GM18873 (cell line): ENCODE results near the gene GALNS.

Experiments used
- ATAC-seq: cut with Tn5 transposase; IDR thresholded peaks from one replicate; pipeline ENCODE4 v1.9.1; 2021; ENCODE audit warnings: mild to moderate bottlenecking, moderate library complexity, moderate number of reproducible peaks; ENCODE audit not compliant: unreplicated experiment, low FRiP score

The GALNS gene

DNA sequence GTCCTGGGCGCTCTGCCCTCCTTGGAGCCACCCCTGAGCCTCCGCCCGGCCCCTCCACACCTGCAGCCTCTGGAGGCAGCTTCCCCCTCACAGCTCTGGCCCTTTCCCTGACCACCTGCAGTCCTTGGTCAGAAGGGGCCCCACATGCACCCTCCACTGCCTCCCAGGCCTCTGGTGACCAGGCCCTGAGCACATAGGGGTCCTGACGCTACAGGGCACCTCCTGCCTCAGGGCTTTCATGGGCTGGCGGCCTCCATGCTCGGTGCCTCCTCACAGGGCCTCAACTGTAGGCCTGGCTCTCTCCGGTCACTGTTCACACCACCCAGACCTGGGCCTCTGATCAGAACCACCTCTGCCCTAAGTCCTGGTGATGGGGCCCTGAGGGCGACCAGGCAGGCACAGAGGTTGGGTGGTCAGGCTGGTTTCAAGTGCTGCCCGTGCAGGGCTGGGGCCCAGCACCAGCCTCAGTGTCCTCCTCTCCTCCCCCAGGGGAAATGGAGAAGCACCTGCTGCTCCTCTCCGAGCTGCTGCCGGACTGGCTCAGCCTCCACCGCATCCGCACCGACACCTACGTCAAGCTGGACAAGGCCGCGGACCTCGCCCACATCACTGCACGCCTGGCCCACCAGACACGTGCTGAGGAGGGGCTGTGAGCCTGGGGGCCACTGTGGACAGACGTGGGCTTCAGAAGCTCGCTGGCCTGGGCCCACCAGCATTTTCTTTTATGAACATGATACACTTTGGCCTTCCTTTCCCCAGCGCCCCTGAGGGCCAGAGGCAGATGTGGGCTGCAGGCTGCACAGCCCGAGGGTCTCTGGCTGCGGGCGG is 48.9 kb downstream of the GALNS start:
- ATAC-seq, result no peak

DNA sequence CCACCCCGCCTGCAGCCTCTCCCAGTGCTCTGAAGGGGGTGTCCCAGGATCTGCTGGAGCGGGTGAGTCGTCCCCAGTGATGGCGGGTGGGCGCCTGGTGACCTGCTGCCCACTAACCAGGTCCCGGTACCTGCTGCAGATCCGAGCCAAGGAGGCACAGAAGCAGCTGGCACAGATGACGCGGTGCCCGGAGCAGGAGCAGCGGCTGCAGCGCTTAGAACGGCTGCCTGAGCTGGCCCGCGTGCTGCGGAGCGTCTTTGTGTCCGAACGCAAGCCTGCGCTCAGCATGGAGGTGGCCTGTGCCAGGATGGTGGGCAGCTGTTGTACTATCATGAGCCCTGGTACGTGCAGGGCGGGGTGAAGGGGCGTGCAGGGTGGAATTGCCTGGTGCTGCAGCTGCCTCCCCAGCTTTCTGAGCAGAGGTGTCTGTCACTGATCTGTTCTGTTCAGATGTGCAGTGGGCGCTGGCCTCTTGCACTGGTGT is 49.6 kb downstream of the GALNS start:
- ATAC-seq, result no peak

DNA sequence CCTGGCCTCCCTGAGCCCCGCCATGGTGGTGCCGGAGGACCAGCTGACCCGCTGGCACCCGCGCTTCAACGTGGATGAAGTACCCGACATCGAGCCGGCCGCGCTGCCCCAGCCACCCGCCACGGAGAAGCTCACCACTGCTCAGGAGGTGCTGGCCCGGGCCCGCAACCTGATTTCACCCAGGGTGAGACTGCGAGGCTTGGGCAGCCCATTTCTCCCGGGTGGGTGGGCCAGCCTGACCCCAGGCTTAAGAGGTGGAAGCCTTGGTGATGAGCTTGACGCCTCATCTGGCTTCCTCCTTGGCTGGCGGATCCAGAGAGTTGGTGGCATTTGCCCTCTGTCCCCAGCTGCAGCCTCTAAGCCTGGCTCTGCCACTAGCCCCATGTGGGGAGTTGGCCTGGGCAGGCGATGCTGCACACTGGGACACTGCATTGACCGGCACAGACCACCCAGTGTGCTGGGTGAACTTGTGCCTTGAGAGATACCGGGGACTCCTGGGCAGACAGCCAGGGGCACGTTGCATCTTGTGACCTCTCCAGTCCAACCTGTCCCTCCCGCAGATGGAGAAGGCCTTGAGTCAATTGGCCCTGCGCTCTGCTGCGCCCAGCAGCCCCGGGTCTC is 50.1 kb downstream of the GALNS start:
- no peak for ATAC-seq

DNA sequence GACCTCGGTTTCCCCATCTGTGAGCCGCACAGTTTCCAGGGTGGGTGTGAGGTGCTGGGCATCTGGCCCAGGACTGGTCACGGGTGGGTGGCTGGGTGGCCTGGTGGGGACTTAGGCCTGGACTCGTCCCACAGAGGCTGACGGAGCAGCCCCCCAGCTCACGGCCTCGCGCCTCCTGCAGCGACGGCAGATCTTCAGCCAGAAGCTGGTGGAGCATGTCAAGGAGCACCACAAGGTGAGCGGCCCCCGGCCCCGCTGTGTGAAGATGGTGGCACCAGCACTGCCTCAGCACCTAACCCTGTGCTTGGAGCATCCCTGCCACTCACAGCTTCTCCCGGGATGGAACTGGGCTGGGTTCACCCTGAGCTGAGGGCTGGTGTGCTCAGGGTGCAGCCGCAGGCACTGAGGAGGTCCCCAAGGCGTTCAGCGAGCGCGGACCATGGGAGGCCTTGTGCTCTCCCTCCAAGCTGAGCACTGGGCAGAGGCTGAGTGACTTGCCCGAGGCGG is 50.8 kb downstream of the GALNS start:
- no peak for ATAC-seq

DNA sequence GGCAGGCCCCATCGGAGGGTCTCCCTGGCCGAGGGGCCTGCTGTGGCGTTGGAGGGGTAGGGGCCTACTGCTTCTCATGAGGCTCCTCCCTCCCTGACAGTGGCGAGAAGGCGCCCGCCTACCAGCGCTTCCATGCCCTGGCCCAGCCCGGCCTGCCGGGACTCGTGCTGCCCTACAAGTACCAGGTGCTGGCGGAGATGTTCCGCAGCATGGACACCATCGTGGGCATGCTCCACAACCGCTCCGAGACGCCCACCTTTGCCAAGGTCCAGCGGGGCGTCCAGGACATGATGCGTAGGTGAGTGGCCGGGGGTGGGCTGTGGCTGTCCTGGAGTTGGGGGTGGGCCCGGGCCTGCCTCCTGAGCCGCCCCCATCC is 51.4 kb downstream of the GALNS start:
- ATAC-seq, result no peak

DNA sequence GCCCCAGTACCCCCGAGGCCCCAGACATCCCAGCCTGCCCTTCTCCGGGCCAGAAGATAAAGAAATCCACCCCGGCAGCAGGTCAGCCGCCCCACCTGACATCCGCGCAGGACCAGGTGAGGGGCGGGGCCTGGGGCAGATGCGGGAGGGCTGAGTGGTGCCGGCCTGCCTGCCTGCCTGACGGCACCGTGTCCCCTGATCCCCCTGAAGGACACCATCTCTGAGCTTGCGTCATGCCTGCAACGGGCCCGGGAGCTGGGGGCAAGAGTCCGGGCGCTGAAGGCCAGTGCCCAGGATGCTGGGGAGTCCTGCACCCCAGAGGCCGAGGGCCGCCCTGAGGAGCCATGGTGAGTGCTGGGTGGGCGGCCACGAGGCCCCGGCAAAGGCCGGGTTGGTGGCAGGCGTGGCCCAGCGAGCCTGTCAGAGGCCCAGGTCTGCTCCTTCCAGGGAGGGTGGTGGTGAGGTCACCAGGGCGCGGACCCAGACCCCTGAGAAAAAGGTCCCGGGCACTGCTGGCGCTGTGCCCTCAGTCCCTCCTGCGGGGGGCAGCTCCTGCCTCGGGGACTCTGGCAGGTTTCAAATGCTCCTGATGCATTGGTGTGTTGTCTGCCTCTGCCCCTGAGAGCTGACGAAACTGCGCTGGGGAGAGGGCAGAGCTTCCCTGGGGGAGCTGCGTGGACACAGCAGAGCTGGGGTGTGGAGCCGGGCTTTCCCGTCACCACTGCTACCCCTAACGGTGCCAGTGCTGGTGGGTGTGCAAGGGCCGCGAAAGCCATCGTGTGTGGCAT is 52.0 kb downstream of the GALNS start:
- ATAC-seq, result no peak

DNA sequence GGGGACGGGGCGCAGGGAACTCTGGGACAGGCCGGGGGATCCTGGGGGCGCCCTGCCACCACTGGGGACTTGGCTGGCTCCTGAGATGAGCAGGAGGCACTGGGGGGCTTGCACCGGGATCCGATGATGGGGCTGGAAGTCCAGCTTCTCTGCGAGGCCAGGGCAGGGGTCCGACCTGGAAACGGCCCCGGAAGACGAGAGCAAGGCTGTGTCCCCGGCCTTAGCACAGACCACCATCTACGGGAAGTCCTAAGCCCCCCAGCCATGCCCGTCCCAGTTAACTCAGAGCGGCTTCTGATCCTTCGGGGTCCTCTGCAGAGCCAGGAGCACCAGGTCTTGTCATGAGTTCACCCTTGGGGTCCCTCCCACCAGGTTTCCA is 52.6 kb downstream of the GALNS start:
- no peak for ATAC-seq

DNA sequence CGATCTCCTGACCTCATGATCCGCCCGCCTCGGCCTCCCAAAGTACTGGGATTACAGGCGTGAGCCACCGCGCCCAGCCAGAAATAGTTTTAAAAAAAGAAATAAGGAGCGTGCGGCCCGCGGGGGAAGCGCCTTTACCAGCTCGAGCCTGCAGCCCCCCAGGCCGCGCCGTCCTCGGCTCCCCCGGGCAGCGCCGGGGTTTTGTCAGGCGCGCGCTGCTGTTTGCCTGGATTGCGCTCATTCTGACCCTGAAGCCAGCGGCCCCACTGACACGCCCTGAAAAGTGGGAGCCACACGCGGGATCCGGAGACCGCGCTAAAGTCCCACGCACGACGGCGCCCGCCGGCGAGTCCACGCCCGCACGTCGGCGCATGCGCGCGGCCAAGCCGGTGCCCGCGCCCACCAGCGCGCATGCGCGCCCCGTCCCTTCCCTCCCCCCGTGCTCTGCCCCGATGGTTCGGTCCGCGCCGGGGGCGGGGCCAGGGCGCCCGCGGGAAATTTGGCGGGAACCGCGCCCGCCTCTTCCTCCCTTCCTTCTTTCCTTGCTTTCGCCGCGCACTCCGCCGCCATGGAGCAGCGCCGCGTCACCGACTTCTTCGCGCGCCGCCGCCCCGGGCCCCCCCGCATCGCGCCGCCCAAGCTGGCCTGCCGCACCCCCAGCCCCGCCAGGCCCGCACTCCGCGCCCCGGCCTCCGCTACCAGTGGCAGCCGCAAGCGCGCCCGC is 53.3 kb downstream of the GALNS start, which contains the start of gene CDT1:
TSS of gene CDT1 (plus strand) at position 526 of the 724 bp plus-strand sequence. CDS start at position 569, 43 bp downstream.
- ATAC-seq, result no peak

DNA sequence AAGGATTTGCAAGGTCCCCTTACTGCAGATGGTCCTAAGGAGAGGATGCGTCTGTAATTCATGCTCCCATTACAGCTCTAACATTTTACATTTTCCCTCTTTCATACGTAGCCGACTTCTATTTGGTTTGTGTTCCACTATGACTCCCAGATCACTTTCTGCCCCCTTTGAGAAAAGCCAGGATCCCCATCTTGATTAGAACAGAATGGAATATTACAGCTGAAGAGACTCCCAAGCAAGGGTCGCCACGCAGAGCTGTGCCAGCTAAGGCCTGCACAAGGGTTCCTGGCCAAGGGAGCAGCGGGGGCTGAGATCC is 56.5 kb downstream of the GALNS start:
- no peak for ATAC-seq

DNA sequence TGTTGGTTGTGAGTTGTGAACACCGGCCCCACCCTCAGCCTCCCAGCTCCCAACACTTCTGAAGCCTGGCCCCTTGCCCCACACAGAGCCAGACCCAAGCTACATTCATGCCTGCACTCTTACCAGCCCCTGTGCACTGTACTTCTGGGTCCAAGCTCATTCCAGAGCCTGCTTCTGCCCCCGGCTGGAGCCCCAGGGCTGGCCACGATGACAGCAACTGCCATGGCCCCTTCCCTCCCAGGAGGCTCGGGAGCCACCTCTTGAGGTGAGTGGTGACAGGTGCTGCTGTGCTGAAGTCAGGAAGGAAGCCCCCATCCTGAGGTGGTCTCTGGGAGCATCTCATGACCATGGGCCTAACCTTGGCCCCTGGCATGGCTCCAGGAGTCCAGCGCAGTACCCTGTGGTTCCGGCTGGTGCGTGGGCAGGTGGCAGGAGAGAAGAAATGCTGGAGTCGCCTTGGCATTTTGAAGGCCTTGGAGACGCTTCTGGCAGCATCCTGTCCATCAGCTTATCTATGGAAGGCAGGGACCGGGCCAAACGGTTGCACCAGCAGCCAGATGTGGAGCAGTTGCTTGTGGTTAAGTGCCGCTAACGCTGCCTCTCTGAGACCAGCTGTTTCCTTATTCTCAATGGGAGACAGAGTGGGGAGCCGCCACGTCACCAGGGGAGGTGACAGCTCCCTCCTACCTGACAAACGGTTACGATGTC is 57.0 kb downstream of the GALNS start:
- no peak for ATAC-seq

DNA sequence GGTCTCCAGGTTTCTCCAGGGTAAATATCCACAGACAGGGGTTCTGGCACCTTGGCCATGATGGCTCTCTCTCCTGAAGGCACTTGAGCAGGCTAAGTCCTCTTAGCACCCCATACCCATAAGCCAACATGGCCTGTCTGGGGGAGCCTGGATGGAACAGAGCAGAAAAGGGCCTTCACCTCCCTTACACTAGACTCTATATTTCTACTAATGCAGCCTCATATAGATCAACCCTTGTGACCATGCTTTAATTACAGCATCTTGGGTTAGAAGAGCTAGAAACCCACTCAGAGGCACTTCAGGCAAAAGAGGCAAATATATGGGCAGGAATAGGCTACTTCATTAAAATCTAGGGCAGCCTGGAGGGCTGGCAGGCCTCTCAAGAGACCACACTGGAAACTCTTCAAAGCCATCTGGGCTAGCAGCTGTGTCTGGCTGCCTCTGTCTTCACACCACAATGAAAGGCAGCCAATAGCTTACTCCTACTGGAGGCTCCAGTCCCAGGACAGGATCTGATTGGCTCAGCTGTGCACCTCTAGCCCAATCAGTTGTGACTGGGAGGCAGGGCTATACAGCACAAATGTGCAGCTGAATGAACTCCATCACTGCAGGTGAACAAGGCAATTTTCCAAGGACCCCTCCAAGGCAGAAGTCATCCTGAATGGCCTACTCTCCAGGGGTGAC is 57.8 kb downstream of the GALNS start:
- no peak for ATAC-seq

DNA sequence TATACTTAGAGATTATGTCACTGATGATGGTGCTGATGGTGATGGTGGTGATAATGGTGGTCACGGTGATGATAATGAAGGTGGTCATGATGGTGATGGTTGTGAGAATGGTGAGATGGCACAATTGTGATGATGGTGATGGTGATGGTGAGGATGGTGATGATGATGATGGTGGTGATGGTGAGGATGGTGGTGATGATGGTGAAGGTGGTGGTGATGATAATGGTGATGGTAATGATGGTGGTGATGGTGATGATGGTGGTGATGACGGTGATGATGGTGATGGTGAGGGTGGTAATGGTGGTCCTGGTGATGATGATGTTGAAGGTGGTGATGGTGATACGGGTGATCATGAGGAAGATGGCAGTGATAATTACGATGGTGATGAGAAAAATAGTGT is 58.7 kb downstream of the GALNS start:
- no peak for ATAC-seq

DNA sequence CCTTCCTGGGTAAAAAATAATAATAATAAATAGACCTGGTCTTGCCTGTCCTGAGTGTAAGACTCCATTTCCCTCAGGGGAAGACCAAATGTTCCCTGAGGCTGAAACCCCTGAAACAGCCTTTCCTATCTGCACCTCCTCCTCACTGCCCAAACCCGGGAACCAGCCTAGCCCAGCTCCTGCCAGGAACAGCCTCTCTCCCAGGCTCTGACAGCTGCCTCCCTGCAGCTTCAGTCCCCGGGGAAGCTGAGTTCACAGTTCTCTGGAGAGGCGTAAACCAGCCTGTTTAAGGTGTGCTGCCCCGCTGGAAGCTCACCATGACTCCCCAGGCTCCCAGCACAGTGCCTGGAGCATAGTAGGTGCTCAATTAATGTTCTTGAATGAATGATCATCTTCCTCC is 60.5 kb downstream of the GALNS start:
- ATAC-seq, result no peak

DNA sequence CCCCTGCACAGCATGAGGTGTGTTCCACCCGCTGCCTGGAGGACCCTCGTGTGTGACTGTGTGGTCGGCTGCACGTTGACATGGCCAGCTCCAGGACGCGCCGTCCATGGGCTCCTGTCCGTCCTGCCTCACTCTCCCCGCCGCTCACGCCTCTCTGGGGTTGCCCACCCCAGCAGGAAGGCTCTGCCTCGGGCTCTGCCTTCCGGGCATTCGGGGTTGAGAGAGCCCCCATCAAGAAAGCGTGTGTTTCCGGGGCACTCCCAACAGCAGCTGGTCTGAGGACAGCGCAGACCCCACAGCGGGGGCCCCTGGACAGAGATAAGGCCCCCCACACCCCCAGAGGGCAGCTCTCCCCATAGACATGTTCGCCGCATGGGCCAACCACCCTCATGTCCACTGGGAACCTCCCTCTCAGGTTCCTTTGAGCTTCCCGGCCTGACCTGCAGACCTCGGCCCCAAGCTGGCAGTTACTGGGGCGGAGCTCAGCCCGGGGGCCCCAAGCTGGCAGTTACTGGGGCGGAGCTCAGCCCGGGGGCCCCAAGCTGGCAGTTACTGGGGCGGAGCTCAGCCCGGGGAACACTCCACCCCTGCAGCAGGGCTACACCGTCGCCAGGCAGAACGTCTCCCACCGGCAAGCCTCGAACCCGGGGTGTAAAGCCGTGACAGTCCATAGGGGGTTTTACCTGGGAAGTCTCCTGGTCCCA is 63.3 kb downstream of the GALNS start:
- ATAC-seq, result no peak

DNA sequence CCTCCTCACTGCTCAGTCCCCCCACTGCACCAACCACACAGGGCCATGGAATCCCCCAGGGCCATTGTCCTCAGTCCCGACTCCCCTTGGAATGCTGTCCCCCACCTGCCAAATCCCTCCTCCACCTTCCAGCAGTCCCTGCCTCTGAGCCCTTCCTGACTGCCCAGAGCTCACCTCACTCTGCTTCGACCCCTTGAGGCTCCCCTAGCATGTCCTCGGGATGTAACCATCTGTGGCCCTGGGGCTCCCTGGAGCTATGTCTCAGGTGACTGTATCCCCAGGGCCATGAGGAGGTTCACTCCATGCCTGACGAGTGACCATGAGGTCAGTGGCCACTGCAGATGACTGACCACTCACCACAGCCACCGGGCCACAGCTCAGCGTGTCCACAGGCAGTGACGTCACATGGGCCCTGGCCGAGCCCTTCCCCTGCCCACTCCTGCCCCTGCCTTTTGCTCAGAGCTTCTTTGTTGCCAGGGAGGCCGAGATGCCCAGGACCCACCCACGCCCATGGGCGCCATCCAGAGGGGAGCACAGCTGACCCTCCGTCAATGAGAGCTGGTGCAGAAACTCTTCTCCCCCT is 64.0 kb downstream of the GALNS start:
- no peak for ATAC-seq

DNA sequence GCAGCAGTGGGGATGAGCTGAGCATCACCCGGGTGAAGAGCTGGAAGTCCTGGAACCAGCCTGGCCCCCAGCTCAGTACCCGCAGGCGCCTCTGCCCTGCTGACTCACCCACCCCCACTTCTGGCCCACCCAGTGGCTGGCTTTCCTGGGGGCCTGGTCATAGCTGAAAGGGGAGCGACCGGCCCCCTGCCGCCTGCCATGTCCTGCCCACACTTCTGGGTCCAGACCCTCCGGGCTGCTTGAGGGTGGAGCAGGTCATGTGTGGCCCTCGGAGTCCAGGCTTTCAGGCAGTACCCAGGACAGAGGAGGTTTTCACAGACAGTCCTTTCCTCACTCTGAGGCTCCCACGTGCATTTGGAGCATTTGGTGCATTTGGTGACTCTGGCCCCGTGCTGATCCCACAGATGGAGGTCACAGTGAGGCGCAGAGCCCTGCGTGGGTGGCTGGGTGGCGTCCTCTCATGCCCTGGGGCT is 64.6 kb downstream of the GALNS start:
- ATAC-seq, result no peak

DNA sequence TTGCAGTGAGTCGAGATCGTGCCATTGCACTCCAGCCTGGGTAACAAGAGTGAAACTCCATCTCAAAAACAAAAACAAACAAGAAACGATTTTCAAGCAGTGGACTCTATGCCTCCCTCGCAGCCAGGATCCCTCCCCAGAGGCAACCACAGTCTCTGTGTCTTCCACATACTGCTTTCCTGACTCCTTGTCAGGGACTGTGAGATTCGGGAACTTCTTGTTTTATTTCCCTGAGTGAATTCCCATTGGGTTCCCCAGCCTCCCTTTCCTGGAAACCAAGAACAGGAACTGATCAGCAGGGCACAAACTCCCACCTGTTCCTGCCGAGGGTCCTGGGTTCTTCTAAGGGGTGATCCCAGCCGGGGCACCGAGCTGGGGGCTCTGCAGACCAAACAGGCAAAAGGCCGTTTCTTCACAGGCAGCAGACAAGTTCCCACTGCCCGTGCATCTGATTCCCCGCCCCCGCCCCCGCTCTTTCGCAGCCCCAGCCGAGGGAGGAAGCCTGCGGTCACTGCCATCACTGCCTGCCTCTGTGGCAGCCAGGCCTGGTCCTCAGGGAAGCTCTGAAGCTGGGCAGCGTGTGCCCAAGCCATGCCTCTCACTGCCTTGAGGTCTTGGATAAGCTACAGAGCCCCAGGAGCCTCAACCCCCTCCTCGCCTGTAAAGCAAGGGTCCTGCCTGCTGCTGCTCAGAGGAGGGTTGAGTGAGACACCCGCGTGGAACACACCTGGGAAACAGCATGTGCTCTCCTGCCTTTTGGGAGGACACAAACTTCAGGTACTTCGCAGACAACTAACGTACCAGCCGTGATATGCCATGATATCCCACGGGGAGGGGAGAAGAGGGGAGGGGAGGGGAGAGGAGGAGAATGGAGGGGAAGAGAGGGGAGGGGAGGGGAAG is 66.2 kb downstream of the GALNS start:
- ATAC-seq, result no peak
